ENCODE results near the gene SRRM4. TPM values are rescaled to one million over a fixed set of nuclear protein-coding genes. Genes with fewer than 3 reads are reported as not detected.

The SRRM4 gene
- total RNA-seq, 1 experiment from 2014 or later = 1.4 TPM

DNA sequence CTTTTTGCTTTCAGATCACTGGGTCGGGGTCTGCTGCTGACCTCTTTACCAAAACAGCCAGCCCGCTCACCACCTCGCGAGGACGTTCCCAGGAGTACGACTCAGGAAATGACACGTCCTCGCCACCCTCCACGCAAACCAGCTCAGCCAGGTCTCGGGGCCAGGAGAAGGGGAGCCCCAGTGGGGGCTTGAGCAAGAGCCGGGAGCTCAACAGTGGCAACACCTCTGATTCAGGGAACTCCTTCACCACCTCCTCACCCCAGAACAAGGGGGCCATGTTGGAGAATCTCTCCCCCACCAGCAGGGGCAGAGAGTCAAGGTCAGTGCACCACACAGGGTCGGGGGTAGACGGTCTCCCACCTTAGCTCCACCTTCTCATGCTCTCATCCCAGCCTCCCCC, 164.0 kb downstream of the SRRM4 start:
- no peak overlapping the region for H3K27ac ChIP-seq (ENCODE audit: insufficient read length, low read depth, low read length)
- peak overlapping the region; percentile 18 to 31 for H3K4me3 Mint-ChIP-seq
- peak overlapping the region; percentile 12 for H2BK12ac ChIP-seq (ENCODE audit: insufficient read length, low read depth, low read length)
- peaks cover 8 to 10% (median 8%) of the 10 kb centered on the region in 3 experiments; a peak in 6 of 7 replicates for H3K36me3 Mint-ChIP-seq (ENCODE audit: insufficient read depth in 1 of 3, low read depth in 3 of 3)
- peaks cover 40 to 49% of the 10 kb centered on the region in 2 experiments for H3K4me1 Mint-ChIP-seq
- peak overlapping the region; percentile 61 for H3K18ac ChIP-seq (ENCODE audit: insufficient read length, low read depth, low read length)
- H4K5ac ChIP-seq (ENCODE audit: insufficient read length, low read depth, low read length) = no peak overlapping the region
- no peaks in the 10 kb centered on the region for H4K20me1 ChIP-seq (ENCODE audit: control insufficient read depth, insufficient read depth, insufficient read length)
- no peak overlapping the region for H2BK5ac ChIP-seq (ENCODE audit: insufficient read length, low read length)
- H3K14ac ChIP-seq (ENCODE audit: insufficient read depth, low read length) = peak overlapping the region; percentile 26
- peak overlapping the region; percentile 8 for H3K4me2 ChIP-seq (ENCODE audit: insufficient read depth, insufficient read length, low read length)
- DNase-seq = peak; percentile 52
- H3K79me2 ChIP-seq (ENCODE audit: insufficient read depth, low read length) = no peaks in the 10 kb centered on the region
- H3K79me1 ChIP-seq (ENCODE audit: insufficient read depth, low read depth, low read length, poor library complexity, severe bottlenecking) = no peaks in the 10 kb centered on the region
- no peak overlapping the region for H3T11ph ChIP-seq (ENCODE audit: low read length)
- no peaks in the 10 kb centered on the region for H3K4me1 ChIP-seq (ENCODE audit: insufficient read depth, low read length)
- no CpG with 5 or more reads among the region's 13 CpGs for WGBS (ENCODE audit: extremely low coverage, insufficient read length, low lambda C conversion rate)
- H2AK5ac ChIP-seq (ENCODE audit: insufficient read length, low read length) = no peak overlapping the region
- no peaks in the 10 kb centered on the region for H3K9me3 ChIP-seq (ENCODE audit: control insufficient read depth, low read depth, low read length)
- H3K23ac ChIP-seq (ENCODE audit: insufficient read length, low read depth, low read length) = no peak overlapping the region
- H2AFZ ChIP-seq (ENCODE audit: low read length) = no peak overlapping the region
- H4K91ac ChIP-seq (ENCODE audit: insufficient read length, low read depth, low read length) = no peak overlapping the region
- H3K9me3 Mint-ChIP-seq = no peaks in the 10 kb centered on the region; a peak in 1 of 5 replicates
- H2BK120ac ChIP-seq (ENCODE audit: low read depth, low read length, poor library complexity, severe bottlenecking) = no peak overlapping the region
- no peak overlapping the region for H4K8ac ChIP-seq (replicated peaks; ENCODE audit: insufficient read length, low read depth, low read length)
- H3K9ac ChIP-seq (ENCODE audit: extremely low read depth, insufficient read length, low read length) = no peak overlapping the region
- H3K56ac ChIP-seq (ENCODE audit: insufficient read length, low read depth, low read length) = no peak overlapping the region
- no peak overlapping the region for H2BK15ac ChIP-seq (ENCODE audit: low read depth, low read length)
- no peak overlapping the region for H2BK20ac ChIP-seq (ENCODE audit: low read depth, low read length, poor library complexity, severe bottlenecking)
- TF ChIP-seq, protein P1, sequence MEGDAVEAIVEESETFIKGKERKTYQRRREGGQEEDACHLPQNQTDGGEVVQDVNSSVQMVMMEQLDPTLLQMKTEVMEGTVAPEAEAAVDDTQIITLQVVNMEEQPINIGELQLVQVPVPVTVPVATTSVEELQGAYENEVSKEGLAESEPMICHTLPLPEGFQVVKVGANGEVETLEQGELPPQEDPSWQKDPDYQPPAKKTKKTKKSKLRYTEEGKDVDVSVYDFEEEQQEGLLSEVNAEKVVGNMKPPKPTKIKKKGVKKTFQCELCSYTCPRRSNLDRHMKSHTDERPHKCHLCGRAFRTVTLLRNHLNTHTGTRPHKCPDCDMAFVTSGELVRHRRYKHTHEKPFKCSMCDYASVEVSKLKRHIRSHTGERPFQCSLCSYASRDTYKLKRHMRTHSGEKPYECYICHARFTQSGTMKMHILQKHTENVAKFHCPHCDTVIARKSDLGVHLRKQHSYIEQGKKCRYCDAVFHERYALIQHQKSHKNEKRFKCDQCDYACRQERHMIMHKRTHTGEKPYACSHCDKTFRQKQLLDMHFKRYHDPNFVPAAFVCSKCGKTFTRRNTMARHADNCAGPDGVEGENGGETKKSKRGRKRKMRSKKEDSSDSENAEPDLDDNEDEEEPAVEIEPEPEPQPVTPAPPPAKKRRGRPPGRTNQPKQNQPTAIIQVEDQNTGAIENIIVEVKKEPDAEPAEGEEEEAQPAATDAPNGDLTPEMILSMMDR (conservative IDR thresholded peaks at IDR 0.05) = peak; percentile 42; the same call in 2 of the 3 replicates
- H3K27ac Mint-ChIP-seq = peak overlapping the region; percentile 12 to 93 (median 85); a peak in 6 of 7 replicates
- no peaks in the 10 kb centered on the region for H3K27me3 ChIP-seq (ENCODE audit: insufficient read depth, low read length)
- H3K27me3 Mint-ChIP-seq (ENCODE audit: low read depth) = no peaks in the 10 kb centered on the region; the same call in 1 of the 2 replicates
- H3K4ac ChIP-seq (ENCODE audit: low read depth, low read length) = no peak overlapping the region
- no peaks in the 10 kb centered on the region for H3K23me2 ChIP-seq (ENCODE audit: insufficient read length, low read depth, low read length, poor library complexity, severe bottlenecking)

Data from H9 (cell line).